HepG2 (cell line): ENCODE results near the gene RAB1B. TPM values are rescaled to one million over a fixed set of nuclear protein-coding genes. Genes with fewer than 3 reads are reported as not detected.

ENCODE experiments used
- GABPA ChIP-seq, 2 experiments: IDR thresholded peaks; 2 replicates each; pipeline ENCODE4 v1.6.1; 2011 to 2016; ENCODE audit warnings: low read depth in 2 of 2, low read length in 1 of 2, missing biosample characterization in 1 of 2, missing genetic modification characterization in 1 of 2
- HBP1 ChIP-seq: IDR thresholded peaks from 2 replicates; pipeline ENCODE4 v1.6.1; 2016; ENCODE audit warnings: low read depth, control low read depth
- HMGXB3 ChIP-seq: sonication (generic); formaldehyde crosslinking; IDR thresholded peaks from 2 replicates; pipeline ENCODE4 v1.4.0; 2020; ENCODE audit warnings: missing genetic modification reagents, borderline replicate concordance
- MAFG ChIP-seq: sonication (generic); formaldehyde crosslinking; IDR thresholded peaks from 2 replicates; pipeline ENCODE4 v1.5.1; 2020; ENCODE audit warnings: mild to moderate bottlenecking, missing genetic modification reagents
- MXD3 ChIP-seq: IDR thresholded peaks from 2 replicates; pipeline ENCODE4 v1.6.1; 2016; ENCODE audit warnings: mild to moderate bottlenecking, missing biosample characterization, missing genetic modification reagents
- NR1H2 ChIP-seq: sonication (generic); formaldehyde crosslinking; IDR thresholded peaks from 2 replicates; pipeline ENCODE4 v1.8.1; 2022; ENCODE audit warnings: low read depth, missing genetic modification reagents, borderline replicate concordance
- POLR2G ChIP-seq: fragments of 200-400 bp; formaldehyde crosslinking; IDR thresholded peaks from 2 replicates; pipeline ENCODE4 v1.6.1; 2018; ENCODE audit warnings: mild to moderate bottlenecking, low read depth, low read length, moderate library complexity
- RAD21 ChIP-seq: fragments of 450-650 bp; formaldehyde crosslinking; IDR thresholded peaks from 2 replicates; pipeline ENCODE4 v1.5.0; 2020; ENCODE audit warnings: mild to moderate bottlenecking
- RCOR2 ChIP-seq: IDR thresholded peaks from 2 replicates; pipeline ENCODE4 v1.6.1; 2016; ENCODE audit warnings: missing biosample characterization, missing genetic modification reagents
- RNF2 ChIP-seq: fragments of 450-650 bp; conservative IDR thresholded peaks from 2 replicates; pipeline ENCODE4 v1.6.1; 2016; ENCODE audit warnings: low read depth
- THRA ChIP-seq: sonication (generic); formaldehyde crosslinking; IDR thresholded peaks from 2 replicates; pipeline ENCODE4 v1.4.0; 2020; ENCODE audit warnings: missing genetic modification reagents, borderline replicate concordance
- TP53 ChIP-seq: sonication (generic); formaldehyde crosslinking; conservative IDR thresholded peaks from 2 replicates; pipeline ENCODE4 v1.4.0; 2020; ENCODE audit warnings: missing genetic modification reagents
- ZBTB2 ChIP-seq: sonication (generic); formaldehyde crosslinking; IDR thresholded peaks from 2 replicates; pipeline ENCODE4 v1.8.0; 2022; ENCODE audit warnings: low read depth, missing genetic modification reagents
- ZBTB8A ChIP-seq: sonication (generic); formaldehyde crosslinking; IDR thresholded peaks from 2 replicates; pipeline ENCODE4 v1.4.0; 2020; ENCODE audit warnings: mild to moderate bottlenecking, low read depth, missing genetic modification reagents, borderline replicate concordance
- ZNF263 ChIP-seq: sonication (generic); formaldehyde crosslinking; IDR thresholded peaks from 2 replicates; pipeline ENCODE4 v1.4.0; 2020; ENCODE audit warnings: missing genetic modification reagents
- ZNF326 ChIP-seq: sonication (generic); formaldehyde crosslinking; IDR thresholded peaks from 2 replicates; pipeline ENCODE4 v1.4.0; 2020; ENCODE audit warnings: missing genetic modification reagents, borderline replicate concordance
- ZNF446 ChIP-seq: sonication (generic); formaldehyde crosslinking; IDR thresholded peaks from 2 replicates; pipeline ENCODE4 v1.5.0; 2020; ENCODE audit warnings: mild to moderate bottlenecking, missing genetic modification reagents
- ZNF460 ChIP-seq: sonication (generic); formaldehyde crosslinking; IDR thresholded peaks from 2 replicates; pipeline ENCODE4 v1.5.1; 2020; ENCODE audit warnings: missing genetic modification reagents, mild to moderate bottlenecking, borderline replicate concordance
- ZNF768 ChIP-seq: sonication (generic); formaldehyde crosslinking; IDR thresholded peaks from 2 replicates; pipeline ENCODE4 v1.4.0; 2020; ENCODE audit warnings: missing genetic modification reagents
- ZNF773 ChIP-seq: sonication (generic); formaldehyde crosslinking; IDR thresholded peaks from 2 replicates; pipeline ENCODE4 v1.4.0; 2020; ENCODE audit warnings: missing genetic modification reagents, borderline replicate concordance
- polyA plus RNA-seq, 8 experiments: library from polyadenylated mRNA; depleted of rRNA in 3 of 8; stranded (reverse) in 7 of 8; unstranded in 1 of 8; fragments of >200 nt; fragmentation: Illumina TruSeq in 4 of 8; extraction: Trizol in 4 of 8; gene quantifications; 2 replicates each; pipeline versions ENCODE4 v1.2.1 to v1.2.3, GENCODE V29; 2011 to 2016; ENCODE audit warnings: low read depth in 4 of 8, missing spikeins in 1 of 8, mixed read lengths in 1 of 8; ENCODE audit not compliant: insufficient read depth in 1 of 8
- total RNA-seq, 5 experiments: library from RNA; depleted of rRNA; stranded (reverse); fragments of >200 nt; fragmentation: Illumina TruSeq; extraction: Trizol; gene quantifications; 2 replicates each; pipeline ENCODE4 v1.2.3, GENCODE V29; 2016; ENCODE audit warnings: low read depth in 1 of 5

Gene RAB1B
- total and polyA plus RNA-seq, 2 of the 13 experiments (the other 11 are each of a cell fraction or from before 2014, with no cell fraction given): 77.9 to 87.9 TPM

- TF ChIP-seq THRA: no peak; the same call in 1 of the 2 replicates
- peak; percentile 82; the same call in 1 of the 2 replicates for TF ChIP-seq MXD3
- TF ChIP-seq ZNF460 (CRISPR knock-in tag): no peak
- peak; percentile 95 for TF ChIP-seq HBP1 (CRISPR knock-in tag)
- TF ChIP-seq RAD21: no peak
- no peak; the same call in 1 of the 2 replicates for TF ChIP-seq RCOR2 (CRISPR knock-in tag)
- no peak for TF ChIP-seq POLR2G
- no peak for TF ChIP-seq ZBTB8A (CRISPR knock-in tag)
- TF ChIP-seq NR1H2 (CRISPR knock-in tag): no peak
- TF ChIP-seq ZNF768 (CRISPR knock-in tag): peak; percentile 60; the same call in 1 of the 2 replicates
- TF ChIP-seq ZNF446: peak; percentile 82; the same call in 1 of the 2 replicates
- TF ChIP-seq ZNF263 (CRISPR knock-in tag): peak; percentile 78
- TF ChIP-seq ZNF773: peak; percentile 90; the same call in 1 of the 2 replicates
- 0 out of 2 replicates have a peak, but pooled peaks have one; percentile 31 for TF ChIP-seq RNF2
- peak; percentile 38; the same call in 1 of the 2 replicates for TF ChIP-seq ZBTB2 (CRISPR knock-in tag)
- TF ChIP-seq ZNF326 (CRISPR knock-in tag): no peak
- TF ChIP-seq GABPA (IDR thresholded peaks at IDR 0.05; ENCODE audit: low read depth, low read length): no peak
- no peak for TF ChIP-seq GABPA (CRISPR knock-in tag; IDR thresholded peaks at IDR 0.05; ENCODE audit: low read depth)
- TF ChIP-seq HMGXB3 (CRISPR knock-in tag): peak; percentile 81; the same call in 1 of the 2 replicates
- no peak for TF ChIP-seq MAFG
- peak; percentile 5; the same call in 1 of the 2 replicates for TF ChIP-seq TP53 (CRISPR knock-in tag)
Observed at GRCh38 chr11:66289548-66290329, 21.3 kb downstream of the RAB1B start (continued).
